Smooth muscle cell (in vitro differentiated cells): ENCODE measurements around the gene RNF38. TPM values are rescaled to one million over a fixed set of nuclear protein-coding genes. Genes with fewer than 3 reads are reported as not detected.

Source experiments
- DNase-seq: peaks from one replicate; lab custom pipeline; 2025; ENCODE audit not compliant: unreplicated experiment; lab: John Stamatoyannopoulos, UW
- H2AFZ ChIP-seq: fragments of 200-600 bp; sonication (generic); 2 replicates; pipeline ENCODE4 v1.6.0; 2016; ENCODE audit warnings: antibody characterized with exemption, low read depth, mild to moderate bottlenecking
- H3F3A ChIP-seq: fragments of 200-600 bp; sonication (generic); 2 replicates; pipeline ENCODE4 v1.6.0; 2017; ENCODE audit warnings: antibody characterized with exemption, low read depth
- H3K27ac ChIP-seq: fragments of 200-600 bp; sonication (generic); 2 replicates; pipeline ENCODE4 v1.5.1; 2016; ENCODE audit warnings: low read depth, mild to moderate bottlenecking
- H3K27me3 ChIP-seq: fragments of 200-600 bp; sonication (generic); 2 replicates; pipeline ENCODE4 v1.6.1; 2016; ENCODE audit warnings: low read depth, mild to moderate bottlenecking
- H3K36me3 ChIP-seq: fragments of 200-600 bp; sonication (generic); 2 replicates; pipeline ENCODE4 v1.5.1; 2016; ENCODE audit warnings: low read depth
- H3K4me1 ChIP-seq: fragments of 200-600 bp; sonication (generic); 2 replicates; pipeline ENCODE4 v1.5.1; 2016; ENCODE audit warnings: low read depth
- H3K4me2 ChIP-seq: fragments of 200-600 bp; sonication (generic); 2 replicates; pipeline ENCODE4 v1.6.0; 2016; ENCODE audit warnings: mild to moderate bottlenecking
- H3K4me3 ChIP-seq: fragments of 200-600 bp; sonication (generic); 2 replicates; pipeline ENCODE4 v1.5.1; 2016; ENCODE audit warnings: mild to moderate bottlenecking
- H3K79me2 ChIP-seq: fragments of 200-600 bp; sonication (generic); 2 replicates; pipeline ENCODE4 v1.6.0; 2016; ENCODE audit warnings: low read depth, mild to moderate bottlenecking
- H3K9ac ChIP-seq: fragments of 200-600 bp; sonication (generic); 2 replicates; pipeline ENCODE4 v1.6.0; 2016; ENCODE audit warnings: low read depth
- H3K9me3 ChIP-seq: fragments of 200-600 bp; sonication (generic); replicated peaks from 2 replicates; pipeline ENCODE4 v1.5.1; 2016; ENCODE audit warnings: low read depth
- H4K20me1 ChIP-seq: fragments of 200-600 bp; sonication (generic); 2 replicates; pipeline ENCODE4 v1.6.0; 2016; ENCODE audit warnings: low read depth
- CTCF ChIP-seq: fragments of 200-600 bp; sonication (generic); IDR thresholded peaks from 2 replicates; pipeline ENCODE4 v1.5.1; 2017; ENCODE audit warnings: borderline replicate concordance, mild to moderate bottlenecking, antibody characterized with exemption; ENCODE audit not compliant: insufficient read depth, poor library complexity, severe bottlenecking
- WGBS: methylation state at CpG from one replicate; pipeline ENCODE4 v1.1.7; 2016; ENCODE audit warnings: low lambda C conversion rate; 5-methylcytosine and 5-hydroxymethylcytosine counted together
- polyA plus RNA-seq: library from polyadenylated mRNA; unstranded; fragments of >200 nt; fragmentation: Nextera tagmentation; extraction: Ambion mirVana; gene quantifications from 2 replicates; pipeline ENCODE4 v1.2.1, GENCODE V29; 2016
- total RNA-seq: library from RNA; depleted of rRNA; stranded (reverse); fragments of >200 nt; gene quantifications from 2 replicates; pipeline ENCODE4 v1.2.3, GENCODE V29; 2014

The RNF38 gene
- total and polyA plus RNA-seq, 2 experiments from 2014 or later, result 10.1 to 27.5 TPM

GRCh38 chr9:36444203-36444602 lies 44.1 kb upstream of the RNF38 start:
- H3K4me1 ChIP-seq, result peaks cover 12% of the 10 kb centered on the region
- no peaks in the 10 kb centered on the region for H3K27me3 ChIP-seq
- peaks cover 94% of the 10 kb centered on the region for H4K20me1 ChIP-seq
- H3K4me3 ChIP-seq, result no peak overlapping the region
- 84% methylated on average over 2 of the region's 2 CpGs for WGBS
- H3K79me2 ChIP-seq, result peaks cover 64% of the 10 kb centered on the region
- no peaks in the 10 kb centered on the region for H3F3A ChIP-seq
- no peak overlapping the region for H3K27ac ChIP-seq
- H3K36me3 ChIP-seq, result no peaks in the 10 kb centered on the region
- H3K9me3 ChIP-seq, result no peaks in the 10 kb centered on the region
- H3K4me2 ChIP-seq, result no peak overlapping the region
- no peak overlapping the region for H2AFZ ChIP-seq
- no peak for DNase-seq
- TF ChIP-seq CTCF, result no peak
- H3K9ac ChIP-seq, result no peak overlapping the region

GRCh38 chr9:36443581-36443980 lies 43.5 kb upstream of the RNF38 start:
- 78% methylated on average over 4 of the region's 4 CpGs for WGBS
- peaks cover 92% of the 10 kb centered on the region for H4K20me1 ChIP-seq
- TF ChIP-seq CTCF, result no peak
- no peaks in the 10 kb centered on the region for H3K9me3 ChIP-seq
- H3K9ac ChIP-seq, result no peak overlapping the region
- no peak overlapping the region for H3K4me3 ChIP-seq
- no peaks in the 10 kb centered on the region for H3K36me3 ChIP-seq
- H3K4me2 ChIP-seq, result no peak overlapping the region
- H3K27me3 ChIP-seq, result no peaks in the 10 kb centered on the region
- H2AFZ ChIP-seq, result no peak overlapping the region
- H3K4me1 ChIP-seq, result peaks cover 15% of the 10 kb centered on the region
- H3K79me2 ChIP-seq, result peaks cover 64% of the 10 kb centered on the region
- no peak for DNase-seq
- peak overlapping the region; percentile 15 for H3K27ac ChIP-seq
- H3F3A ChIP-seq, result no peaks in the 10 kb centered on the region

GRCh38 chr9:36442710-36443109 lies 42.6 kb upstream of the RNF38 start:
- no peak for TF ChIP-seq CTCF
- no peak overlapping the region for H3K9ac ChIP-seq
- no peaks in the 10 kb centered on the region for H3K36me3 ChIP-seq
- no peak overlapping the region for H3K27ac ChIP-seq
- H3K4me1 ChIP-seq, result peaks cover 16% of the 10 kb centered on the region
- DNase-seq, result no peak
- no peak overlapping the region for H3K4me3 ChIP-seq
- no peaks in the 10 kb centered on the region for H3K27me3 ChIP-seq
- no peaks in the 10 kb centered on the region for H3K9me3 ChIP-seq
- H3K79me2 ChIP-seq, result peaks cover 61% of the 10 kb centered on the region
- 94% methylated on average over 6 of the region's 6 CpGs for WGBS
- H3K4me2 ChIP-seq, result no peak overlapping the region
- H4K20me1 ChIP-seq, result peaks cover 92% of the 10 kb centered on the region
- no peak overlapping the region for H2AFZ ChIP-seq
- H3F3A ChIP-seq, result no peaks in the 10 kb centered on the region

GRCh38 chr9:36441966-36442365 lies 41.9 kb upstream of the RNF38 start:
- H3K9ac ChIP-seq, result no peak overlapping the region
- no peaks in the 10 kb centered on the region for H3K9me3 ChIP-seq
- H3K36me3 ChIP-seq, result no peaks in the 10 kb centered on the region
- H3K79me2 ChIP-seq, result peaks cover 58% of the 10 kb centered on the region
- no peak overlapping the region for H3K4me2 ChIP-seq
- H2AFZ ChIP-seq, result no peak overlapping the region
- no peaks in the 10 kb centered on the region for H3F3A ChIP-seq
- DNase-seq, result no peak
- no peak for TF ChIP-seq CTCF
- H3K27ac ChIP-seq, result no peak overlapping the region
- no peak overlapping the region for H3K4me3 ChIP-seq
- H3K27me3 ChIP-seq, result no peaks in the 10 kb centered on the region
- WGBS, result 73% methylated on average over 2 of the region's 2 CpGs
- peaks cover 92% of the 10 kb centered on the region for H4K20me1 ChIP-seq
- peaks cover 16% of the 10 kb centered on the region for H3K4me1 ChIP-seq
